HCT116 (cell line): ENCODE measurements around the gene DTNBP1. TPM values are rescaled to one million over a fixed set of nuclear protein-coding genes. Genes with fewer than 3 reads are reported as not detected.

ENCODE experiments used
- ATAC-seq: fragments of 200-7000 bp; cut with Tn5 transposase; 2 replicates; pipeline ENCODE4 v1.9.1; 2020; ENCODE audit warnings: mild to moderate bottlenecking, moderate library complexity
- BruUV-seq: library from RNA; stranded (reverse); fragments of 400-500 nt; replicated peaks from 2 replicates; lab custom pipeline; 2021; lab: Mats Ljungman, UMichigan
- CTCF ChIA-PET: fragments of 300-600 bp; sonication (Branson Sonifier 250); formaldehyde crosslinking; loops from one replicate; lab custom pipeline; 2021; ENCODE audit warnings: antibody characterized with exemption; lab: Charles Lee
- POLR2A ChIA-PET: fragments of 300-600, 350-600 bp; sonication (Branson Sonifier 250); formaldehyde crosslinking; loops from one replicate; lab custom pipeline; 2021; ENCODE audit warnings: antibody characterized with exemption; lab: Charles Lee
- RAD21 ChIA-PET, 2 experiments: fragments of 300-600 bp; sonication (Branson Sonifier 250); formaldehyde crosslinking; loops; one replicate each; lab custom pipeline; 2023; ENCODE audit warnings: low total read pairs in 2 of 2; ENCODE audit not compliant: uncharacterized antibody in 2 of 2, unreplicated experiment in 2 of 2, low non-redundant PET in 1 of 2; lab: Charles Lee
- DNase-seq: peaks from one replicate; pipeline ENCODE4 v3.0.0-alpha.2; 2010; ENCODE audit warnings: low read depth, low spot score
- H2AFZ ChIP-seq: fragments of 200-600 bp; shearing (Covaris generic), sonication (generic); 2 replicates; pipeline ENCODE4 v1.6.1; 2017; ENCODE audit warnings: low read depth, mixed run types, mixed read lengths, antibody characterized with exemption, low read length; ENCODE audit not compliant: poor library complexity, severe bottlenecking
- H3K27ac ChIP-seq: 2 replicates; pipeline ENCODE4 v1.5.1; 2012; ENCODE audit warnings: low read depth, low read length
- H3K27me3 ChIP-seq: fragments of 200-600 bp; sonication (generic); 2 replicates; pipeline ENCODE4 v1.6.1; 2016; ENCODE audit warnings: mixed run types, low read length, mixed read lengths; ENCODE audit not compliant: insufficient read depth
- H3K36me3 ChIP-seq, 2 experiments: fragments of 200-500 bp in 1 of 2; fragments of 200-600 bp in 1 of 2; sonication (Bioruptor generic) in 1 of 2; sonication (generic) in 1 of 2; 2 replicates each; pipeline versions ENCODE4 v1.5.1 to v1.6.1; 2014 to 2016; ENCODE audit warnings: low read length in 2 of 2, inconsistent platforms in 1 of 2, mixed read lengths in 1 of 2, mixed run types in 1 of 2; ENCODE audit not compliant: insufficient read depth in 2 of 2, control insufficient read depth in 1 of 2
- H3K4me1 ChIP-seq, 2 experiments: fragments of 200-600 bp in 1 of 2; sonication (generic) in 1 of 2; 2 replicates each; pipeline versions ENCODE4 v1.5.1 to v1.6.1; 2012 to 2017; ENCODE audit warnings: low read length in 2 of 2, inconsistent platforms in 1 of 2, mild to moderate bottlenecking in 1 of 2, mixed read lengths in 1 of 2, mixed run types in 1 of 2, moderate library complexity in 1 of 2; ENCODE audit not compliant: insufficient read depth in 2 of 2, control insufficient read depth in 1 of 2
- H3K4me2 ChIP-seq: fragments of 200-600 bp; sonication (generic); 2 replicates; pipeline ENCODE4 v1.6.1; 2017; ENCODE audit warnings: mixed run types, low read length, mixed read lengths
- H3K4me3 ChIP-seq, 2 experiments: fragments of 200-600 bp in 1 of 2; sonication (generic) in 1 of 2; replicated peaks in 1 of 2; 2 replicates each; pipeline ENCODE4 v1.5.1; 2011 to 2016; ENCODE audit warnings: low read length in 2 of 2, control low read depth in 1 of 2, low read depth in 1 of 2, mild to moderate bottlenecking in 1 of 2, mixed read lengths in 1 of 2, mixed run types in 1 of 2
- H3K79me2 ChIP-seq: fragments of 200-600 bp; sonication (generic); 2 replicates; pipeline ENCODE4 v1.6.1; 2017; ENCODE audit warnings: mild to moderate bottlenecking, mixed run types, low read length, moderate library complexity, mixed read lengths; ENCODE audit not compliant: insufficient read depth
- H3K9ac ChIP-seq: fragments of 200-600 bp; sonication (generic); 2 replicates; pipeline ENCODE4 v1.6.1; 2016; ENCODE audit warnings: low read length, mixed read lengths
- H3K9me2 ChIP-seq: fragments of 200-600 bp; sonication (generic), shearing (Covaris generic); 2 replicates; pipeline ENCODE4 v1.6.1; 2017; ENCODE audit warnings: mixed run types, mild to moderate bottlenecking, moderate library complexity; ENCODE audit not compliant: insufficient read depth
- H3K9me3 ChIP-seq, 2 experiments: fragments of 200-500 bp in 1 of 2; fragments of 200-600 bp in 1 of 2; sonication (Bioruptor generic) in 1 of 2; sonication (generic) in 1 of 2; 2 replicates each; pipeline ENCODE4 v1.6.1; 2014 to 2017; ENCODE audit warnings: low read length in 2 of 2, mixed read lengths in 2 of 2, inconsistent platforms in 1 of 2, low read depth in 1 of 2, mild to moderate bottlenecking in 1 of 2, mixed run types in 1 of 2, moderate library complexity in 1 of 2; ENCODE audit not compliant: control insufficient read depth in 1 of 2, insufficient read depth in 1 of 2
- H4K20me1 ChIP-seq: fragments of 200-600 bp; sonication (generic), shearing (Covaris generic); 2 replicates; pipeline ENCODE4 v1.6.1; 2017; ENCODE audit warnings: mixed run types, mild to moderate bottlenecking, moderate library complexity; ENCODE audit not compliant: insufficient read depth
- CEBPB ChIP-seq: IDR thresholded peaks from 2 replicates; pipeline ENCODE4 v1.6.1; 2012; ENCODE audit warnings: low read depth
- ELF1 ChIP-seq: IDR thresholded peaks from 2 replicates; pipeline ENCODE4 v1.6.1; 2012; ENCODE audit warnings: low read depth, borderline replicate concordance
- EZH2phosphoT487 ChIP-seq: fragments of 200-600 bp; IDR thresholded peaks from 2 replicates; pipeline ENCODE4 v1.6.1; 2018; ENCODE audit warnings: antibody characterized with exemption, borderline replicate concordance
- MAX ChIP-seq: IDR thresholded peaks from 2 replicates; pipeline ENCODE4 v1.6.1; 2012
- RAD21 ChIP-seq: IDR thresholded peaks from 2 replicates; pipeline ENCODE4 v1.6.1; 2012; ENCODE audit warnings: low read depth, mild to moderate bottlenecking
- TCF7L2 ChIP-seq: IDR thresholded peaks from 2 replicates; pipeline ENCODE4 v1.7.0; 2011; ENCODE audit warnings: borderline replicate concordance, inconsistent platforms; ENCODE audit not compliant: insufficient read depth, insufficient read length; ENCODE audit errors: extremely low read depth
- ZBTB33 ChIP-seq: IDR thresholded peaks from 2 replicates; pipeline ENCODE4 v1.6.1; 2011; ENCODE audit warnings: mild to moderate bottlenecking, low read length, moderate library complexity; ENCODE audit not compliant: insufficient replicate concordance; ENCODE audit errors: extremely low read depth
- ZNF274 ChIP-seq: fragments of 200-500 bp; sonication (Bioruptor generic); IDR thresholded peaks from 2 replicates; pipeline ENCODE4 v1.6.1; 2014; ENCODE audit warnings: mild to moderate bottlenecking, low read depth, low read length, inconsistent platforms
- intact Hi-C: fragments of 100-400 bp; cut with micrococcal nuclease; formaldehyde crosslinking; loops from 2 replicates; pipeline ENCODE4 v1.10.0; 2022
- total RNA-seq: library from RNA; stranded (reverse); gene quantifications from one replicate; pipeline ENCODE4 v1.2.1, GENCODE V29; 2021; ENCODE audit not compliant: unreplicated experiment

The DTNBP1 gene
- total RNA-seq, 1 experiment from 2014 or later, result 16.7 TPM

- BruUV-seq, result no TSS peak
- DNase-seq (no peak), ATAC-seq (no peak)
- Histone ChIP-seq H3K27ac (no peak overlapping the region), H3K9me3 (no peaks in the 10 kb centered on the region), H3K4me1 (no peaks in the 10 kb centered on the region), H3K9me2 (no peaks in the 10 kb centered on the region; the same call in 1 of the 2 replicates), H3K27me3 (no peaks in the 10 kb centered on the region), H3K4me2 (no peak overlapping the region), H4K20me1 (no peaks in the 10 kb centered on the region), H3K9ac (no peak overlapping the region), H2AFZ (no peak overlapping the region), H3K4me3 (no peak overlapping the region), H3K79me2 (peaks cover 10% of the 10 kb centered on the region; the same call in 1 of the 2 replicates), H3K36me3 (0 out of 4 replicates have a peak, but pooled peaks cover 0 to 2% of the 10 kb centered on the region in 2 experiments)
- ChIA-PET POLR2A (no interaction called here), RAD21 (no interaction called here), CTCF (no interaction called here)
- intact Hi-C loops, result no loop called here
- TF ChIP-seq ELF1 (no peak), ZNF274 (no peak), ZBTB33 (no peak), CEBPB (no peak), TCF7L2 (no peak), MAX (no peak), RAD21 (no peak), EZH2phosphoT487 (no peak)
Observed at GRCh38 chr6:15484140-15484539, 178.7 kb downstream of the DTNBP1 start.
